ENCODE data around the gene MBLAC1.

The MBLAC1 gene

GRCh38 chr7:100166970-100167911 lies 40.5 kb downstream of the MBLAC1 start:
- H3K27ac ChIP-seq: no peak overlapping the region

GRCh38 chr7:100167912-100168323 lies 41.2 kb downstream of the MBLAC1 start:
- no peak overlapping the region for H3K27ac ChIP-seq
- DNase-seq (ENCODE audit: low read depth, low spot score): no peak

More at GRCh38 chr7:100166970-100167911, 40.5 kb downstream of the MBLAC1 start:
- DNase-seq (ENCODE audit: low read depth, low spot score): no peak

- no peak for DNase-seq (ENCODE audit: low read depth, low spot score)
- H3K27ac ChIP-seq: no peak overlapping the region
Observed at GRCh38 chr7:100169147-100169850, 42.5 kb downstream of the MBLAC1 start.

- no peak overlapping the region for H3K27ac ChIP-seq
- DNase-seq (ENCODE audit: low read depth, low spot score): no peak
Observed at GRCh38 chr7:100170101-100170897, 43.5 kb downstream of the MBLAC1 start.

GRCh38 chr7:100171087-100171681 lies 44.4 kb downstream of the MBLAC1 start:
- no peak overlapping the region for H3K27ac ChIP-seq
- no peak for DNase-seq (ENCODE audit: low read depth, low spot score)

GRCh38 chr7:100171840-100172239 lies 45.1 kb downstream of the MBLAC1 start:
- DNase-seq (ENCODE audit: low read depth, low spot score): no peak
- no peak overlapping the region for H3K27ac ChIP-seq

- no peak overlapping the region for H3K27ac ChIP-seq
- no peak for DNase-seq (ENCODE audit: low read depth, low spot score)
Observed at GRCh38 chr7:100173806-100174495, 47.2 kb downstream of the MBLAC1 start.

- no peak overlapping the region for H3K27ac ChIP-seq
- DNase-seq (ENCODE audit: low read depth, low spot score): no peak
Observed at GRCh38 chr7:100174582-100174981, 47.8 kb downstream of the MBLAC1 start.

- DNase-seq (ENCODE audit: low read depth, low spot score): no peak
- H3K27ac ChIP-seq: no peak overlapping the region
Observed at GRCh38 chr7:100175296-100175935, 48.6 kb downstream of the MBLAC1 start.

- DNase-seq (ENCODE audit: low read depth, low spot score): no peak
- no peak overlapping the region for H3K27ac ChIP-seq
Observed at GRCh38 chr7:100176096-100177044, 49.6 kb downstream of the MBLAC1 start.

GRCh38 chr7:100177045-100178001 lies 50.6 kb downstream of the MBLAC1 start, which contains the start of the genes GPC2 and STAG3:
TSS of gene GPC2 (minus strand) at chr7:100177381. CDS start at chr7:100177199, 182 bp downstream.
TSS of gene STAG3 (plus strand) at chr7:100177918. CDS start at chr7:100180557, 2,639 bp downstream.
- peak; percentile 68 for DNase-seq (ENCODE audit: low read depth, low spot score)
- no peak within 1 kb of the TSS for H3K27ac ChIP-seq
